Adrenal gland (tissue), 12 donors: ENCODE results near the gene PLA2G5. TPM values are rescaled to one million over a fixed set of nuclear protein-coding genes. Genes with fewer than 3 reads are reported as not detected.

Experiments used
- DNase-seq, 7 donors: peaks; one replicate each; pipeline ENCODE4 v3.0.0-alpha.2; 2019 to 2020
- H3K27ac ChIP-seq, 5 donors: fragments of 200-600 bp; sonication (generic) in 4 of 5; 1 replicate in 3 of 5; 2 replicates in 2 of 5; pipeline versions ENCODE4 v1.5.1 to v1.8.0; 2016 to 2020; ENCODE audit warnings: mild to moderate bottlenecking in 1 of 5
- H3K27me3 ChIP-seq: fragments of 200-600 bp; 2 replicates; pipeline ENCODE4 v1.8.0; 2021
- H3K36me3 ChIP-seq, 2 donors: fragments of 200-600 bp; replicated peaks in 1 of 2; 1 replicate in 1 of 2; 2 replicates in 1 of 2; pipeline versions ENCODE4 v1.5.1 to v1.8.0; 2018 to 2022
- H3K4me1 ChIP-seq, 2 donors: fragments of 200-600 bp; replicated peaks in 1 of 2; 1 replicate in 1 of 2; 2 replicates in 1 of 2; pipeline versions ENCODE4 v1.5.1 to v1.8.0; 2018 to 2021
- H3K4me3 ChIP-seq, 4 donors: fragments of 200-600 bp; sonication (generic) in 3 of 4; one replicate each; pipeline ENCODE4 v1.5.1; 2016 to 2018
- H3K9me3 ChIP-seq, 3 donors: fragments of 200-600 bp; sonication (generic) in 1 of 3; replicated peaks in 1 of 3; 1 replicate in 2 of 3; 2 replicates in 1 of 3; pipeline versions ENCODE4 v1.5.1 to v1.8.0; 2016 to 2021
- CTCF ChIP-seq, 6 experiments: fragments of 450-650 bp in 4 of 6; fragments of 200-600 bp in 2 of 6; sonication (generic) in 1 of 6; IDR thresholded peaks; 1 replicate in 5 of 6; 2 replicates in 1 of 6; pipeline versions ENCODE4 v1.5.1 to v1.8.0; 2016 to 2021; ENCODE audit warnings: antibody characterized with exemption in 6 of 6, mild to moderate bottlenecking in 2 of 6, moderate library complexity in 1 of 6
- POLR2A ChIP-seq, 2 donors: fragments of 450-650 bp; IDR thresholded peaks; one replicate each; pipeline ENCODE4 v1.6.1; 2017; ENCODE audit warnings: antibody characterized with exemption in 2 of 2, mild to moderate bottlenecking in 2 of 2, moderate library complexity in 1 of 2
- WGBS, 4 donors: extraction: QIAGEN DNeasy Blood & Tissue Kit in 2 of 4; methylation state at CpG; one replicate each; pipeline versions ENCODE4 v1.1.5 to v1.1.7; 2013 to 2017; 5-methylcytosine and 5-hydroxymethylcytosine counted together
- intact Hi-C, 2 donors: fragments of 100-400 bp; cut with DNase I; formaldehyde crosslinking; loops; one replicate each; pipeline versions ENCODE4 v1.14.1 to v1.15.0; 2022 to 2023
- polyA plus RNA-seq, 3 donors: library from polyadenylated mRNA; stranded (reverse); fragments of 200-250 nt in 2 of 3; fragments of 350-450 nt in 1 of 3; fragmentation: Illumina TruSeq in 1 of 3; extraction: RNeasy Lipid Tissue Mini Kit (QIAGEN cat#74804) in 1 of 3; gene quantifications; one replicate each; pipeline ENCODE4 v1.2.3, GENCODE V29; 2013 to 2014
- total RNA-seq, 9 donors: library from RNA; depleted of rRNA in 4 of 9; stranded (reverse); fragments of >200 nt in 4 of 9; fragments of 120-200 nt in 1 of 9; fragmentation: NEBNext Ultra II Directional in 1 of 9; extraction: Animal tissue kit (Norgen Biotek cat#: 25700) in 1 of 9; gene quantifications; one replicate each; pipeline versions ENCODE4 v1.1.0 to v1.2.4, GENCODE V29; 2013 to 2023
- donor health status: healthy with polysubstance abuse.
- donor health status: Bipolar disorder and iron deficiency.
- donor health status: DM: yes; HTN: yes; CAD: no.
- donor health status: DM: no; HTN: no; CAD: no.
- donor health status: DM: no; HTN: no; CAD: no.
- donor health status: DM: yes; HTN: yes; CAD: no.

Gene PLA2G5
- total and polyA plus RNA-seq, 12 donors, result 0.53 to 14.1 (median 1.4) TPM

GRCh38 chr1:20109223-20109856 is 39.3 kb downstream of the PLA2G5 start:
- WGBS, 4 donors, result 48 to 67% (median 56%) methylated on average over 3 to 4 of the region's 4 CpGs
- intact Hi-C loops, result loop anchor here in 1 of 2 donors (10.0 kb wide), 1 partner anchor 85 kb away; no protein-coding TSS in a partner anchor
- Histone ChIP-seq H3K27ac (no peak overlapping the region), H3K4me3 (no peak overlapping the region), H3K27me3 (no peaks in the 10 kb centered on the region), H3K9me3 (no peaks in the 10 kb centered on the region), H3K4me1 (no peaks in the 10 kb centered on the region), H3K36me3 (no peaks in the 10 kb centered on the region)
- TF ChIP-seq POLR2A (IDR thresholded peaks at IDR 0.05) (no peak), CTCF (IDR thresholded peaks at IDR 0.05) (no peak)
- DNase-seq, result no peak

- H3K27me3 ChIP-seq, result no peaks in the 10 kb centered on the region
- no peak for TF ChIP-seq CTCF (IDR thresholded peaks at IDR 0.05)
- no peak for TF ChIP-seq POLR2A (IDR thresholded peaks at IDR 0.05)
- no peak overlapping the region for H3K4me3 ChIP-seq
- intact Hi-C loops, result no loop called here
- WGBS, 4 donors, result 79 to 86% (median 82%) methylated on average over 12 of the region's 12 CpGs
- no peaks in the 10 kb centered on the region for H3K36me3 ChIP-seq
- H3K4me1 ChIP-seq, result no peaks in the 10 kb centered on the region
- no peak for DNase-seq
- H3K9me3 ChIP-seq, result no peaks in the 10 kb centered on the region
- H3K27ac ChIP-seq, result no peak overlapping the region
Measured at GRCh38 chr1:20110679-20111078, 40.7 kb downstream of the PLA2G5 start.

- no peaks in the 10 kb centered on the region for H3K4me1 ChIP-seq
- no peak for DNase-seq
- H3K9me3 ChIP-seq, result no peaks in the 10 kb centered on the region
- no peak for TF ChIP-seq POLR2A (IDR thresholded peaks at IDR 0.05)
- no peak for TF ChIP-seq CTCF (IDR thresholded peaks at IDR 0.05)
- intact Hi-C loops, result no loop called here
- H3K36me3 ChIP-seq, result no peaks in the 10 kb centered on the region
- no peaks in the 10 kb centered on the region for H3K27me3 ChIP-seq
- 88 to 93% (median 91%) methylated on average over 5 of the region's 5 CpGs for WGBS, 4 donors
- no peak overlapping the region for H3K27ac ChIP-seq
- H3K4me3 ChIP-seq, result no peak overlapping the region
Measured at GRCh38 chr1:20111452-20111851, 41.5 kb downstream of the PLA2G5 start.

GRCh38 chr1:20112279-20113000 is 42.4 kb downstream of the PLA2G5 start:
- 81 to 92% (median 86%) methylated on average over 2 to 3 of the region's 3 CpGs for WGBS, 4 donors
- Histone ChIP-seq H3K36me3 (no peaks in the 10 kb centered on the region), H3K4me1 (no peaks in the 10 kb centered on the region), H3K27me3 (no peaks in the 10 kb centered on the region), H3K4me3 (no peak overlapping the region), H3K27ac (no peak overlapping the region), H3K9me3 (no peaks in the 10 kb centered on the region)
- TF ChIP-seq POLR2A (IDR thresholded peaks at IDR 0.05), result no peak
- TF ChIP-seq CTCF (IDR thresholded peaks at IDR 0.05), result no peak
- intact Hi-C loops, result no loop called here
- no peak for DNase-seq
